Dermis lymphatic vessel endothelial cell (primary cell): Measurements from ENCODE around the gene INHBB. TPM values are rescaled to one million over a fixed set of nuclear protein-coding genes. Genes with fewer than 3 reads are reported as not detected.

Experiments used
- total RNA-seq: library from RNA; depleted of rRNA; stranded (reverse); fragments of >200 nt; gene quantifications from 2 replicates; pipeline ENCODE4 v1.2.1, GENCODE V29; 2014

INHBB gene
- 32.1 and 32.7 TPM in 2 replicates for total RNA-seq

DNA sequence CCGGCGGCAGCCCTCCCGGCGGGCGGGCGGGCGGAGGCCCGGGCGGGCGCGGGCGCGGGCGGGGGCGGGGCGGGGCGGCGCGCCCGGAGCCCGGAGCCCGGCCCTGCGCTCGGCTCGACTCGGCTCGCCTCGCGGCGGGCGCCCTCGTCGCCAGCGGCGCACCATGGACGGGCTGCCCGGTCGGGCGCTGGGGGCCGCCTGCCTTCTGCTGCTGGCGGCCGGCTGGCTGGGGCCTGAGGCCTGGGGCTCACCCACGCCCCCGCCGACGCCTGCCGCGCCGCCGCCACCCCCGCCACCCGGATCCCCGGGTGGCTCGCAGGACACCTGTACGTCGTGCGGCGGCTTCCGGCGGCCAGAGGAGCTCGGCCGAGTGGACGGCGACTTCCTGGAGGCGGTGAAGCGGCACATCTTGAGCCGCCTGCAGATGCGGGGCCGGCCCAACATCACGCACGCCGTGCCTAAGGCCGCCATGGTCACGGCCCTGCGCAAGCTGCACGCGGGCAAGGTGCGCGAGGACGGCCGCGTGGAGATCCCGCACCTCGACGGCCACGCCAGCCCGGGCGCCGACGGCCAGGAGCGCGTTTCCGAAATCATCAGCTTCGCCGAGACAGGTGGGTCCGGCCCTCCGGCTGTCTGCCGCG lies at the start of gene INHBB:
TSS of gene INHBB (plus strand) at position 111 of the 641 bp plus-strand sequence. CDS start at position 164, 53 bp downstream.

Other genes with a start within 250 kb of the INHBB start
- gene TMEM185B, start 122.7 kb upstream of the INHBB start, total RNA-seq, result 23.3 and 28.5 TPM in 2 replicates
- gene RALB, start 93.3 kb upstream of the INHBB start, total RNA-seq, result 166 and 294 TPM in 2 replicates